ENCODE measurements around the gene FMN1.

DNA sequence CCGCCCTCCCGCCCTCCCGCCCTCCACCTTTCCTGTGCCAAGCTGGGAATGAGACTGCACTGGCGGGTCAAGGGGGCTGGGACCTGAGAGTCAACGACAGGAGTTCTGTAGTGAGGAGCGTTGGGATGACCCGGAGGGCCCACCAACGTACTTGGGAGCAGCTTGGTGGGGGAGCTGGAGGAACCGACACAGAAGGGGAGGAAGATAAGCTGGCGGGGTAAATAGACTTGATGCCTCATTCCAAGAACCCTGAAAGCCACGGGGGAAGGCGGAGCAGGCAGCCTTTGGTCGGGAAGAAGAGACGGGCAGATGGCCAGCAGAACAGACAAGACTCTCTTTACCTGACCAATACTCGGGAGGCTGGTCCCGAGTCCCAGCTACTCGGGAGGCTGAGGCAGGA is 277 bp downstream of the FMN1 start:
- TF ChIP-seq GATA2 (IDR thresholded peaks at IDR 0.05; ENCODE audit: low read depth, low read length) (no peak), GATA3 (IDR thresholded peaks at IDR 0.05; ENCODE audit: low read depth, low read length) (no peak)

Measured in SH-SY5Y (cell line).